ENCODE data around the gene EMX1.
"Not testable (repeated sequence)": the region's sequence is repeated elsewhere in the genome, so short reads cannot be mapped to it uniquely, and the experiment has no call there.

The EMX1 gene

GRCh38 chr2:72900191-72900825 is 17.0 kb upstream of the EMX1 start:
- no peak for FAIRE-seq

GRCh38 chr2:72901426-72901825 is 15.9 kb upstream of the EMX1 start:
- FAIRE-seq: no peak

More at GRCh38 chr2:72900191-72900825, 17.0 kb upstream of the EMX1 start:
- DNase-seq (ENCODE audit: low spot score): no peak

GRCh38 chr2:72907369-72907768 is 9.9 kb upstream of the EMX1 start:
- not testable (repeated sequence) for FAIRE-seq; DNase-seq (ENCODE audit: low spot score)

More at GRCh38 chr2:72901426-72901825, 15.9 kb upstream of the EMX1 start:
- DNase-seq (ENCODE audit: low spot score): no peak

GRCh38 chr2:72908741-72909140 is 8.6 kb upstream of the EMX1 start:
- no peak for DNase-seq (ENCODE audit: low spot score)
- FAIRE-seq: no peak

GRCh38 chr2:72911256-72911655 is 6.1 kb upstream of the EMX1 start:
- FAIRE-seq: no peak
- DNase-seq (ENCODE audit: low spot score): peak; percentile 15

GRCh38 chr2:72913486-72914205 is 3.7 kb upstream of the EMX1 start:
- DNase-seq (ENCODE audit: low spot score): no peak
- no peak for FAIRE-seq

GRCh38 chr2:72914206-72914559 is 3.1 kb upstream of the EMX1 start:
- DNase-seq (ENCODE audit: low spot score) (no peak), FAIRE-seq (no peak)

GRCh38 chr2:72914589-72915319 is 2.6 kb upstream of the EMX1 start:
- FAIRE-seq (no peak), DNase-seq (ENCODE audit: low spot score) (no peak)

GRCh38 chr2:72915320-72915906 is 1.9 kb upstream of the EMX1 start:
- FAIRE-seq (no peak), DNase-seq (ENCODE audit: low spot score) (no peak)

- FAIRE-seq: no peak
- no peak for DNase-seq (ENCODE audit: low spot score)
Observed at GRCh38 chr2:72915907-72916742, 1.2 kb upstream of the EMX1 start.

GRCh38 chr2:72916743-72917137 is 579 bp upstream of the EMX1 start:
- DNase-seq (ENCODE audit: low spot score): no peak
- no peak for FAIRE-seq

GRCh38 chr2:72917877-72918553 is 696 bp downstream of the EMX1 start:
- DNase-seq (ENCODE audit: low spot score) (no peak), FAIRE-seq (no peak)

GRCh38 chr2:72919414-72920317 is 2.3 kb downstream of the EMX1 start:
- no peak for FAIRE-seq
- DNase-seq (ENCODE audit: low spot score): no peak

GRCh38 chr2:72920318-72921087 is 3.2 kb downstream of the EMX1 start:
- DNase-seq (ENCODE audit: low spot score) (no peak), FAIRE-seq (no peak)

GRCh38 chr2:72921088-72921851 is 4.0 kb downstream of the EMX1 start:
- no peak for DNase-seq (ENCODE audit: low spot score)
- no peak for FAIRE-seq

GRCh38 chr2:72921853-72922252 is 4.5 kb downstream of the EMX1 start:
- no peak for FAIRE-seq
- DNase-seq (ENCODE audit: low spot score): no peak

GRCh38 chr2:72923833-72924352 is 6.6 kb downstream of the EMX1 start:
- FAIRE-seq: no peak
- DNase-seq (ENCODE audit: low spot score): no peak
